GM19455 (cell line): ENCODE data around the gene NTSR2.

Source experiments
- ATAC-seq: cut with Tn5 transposase; IDR thresholded peaks from one replicate; pipeline ENCODE4 v1.9.1; 2021; ENCODE audit not compliant: unreplicated experiment

The NTSR2 gene

DNA sequence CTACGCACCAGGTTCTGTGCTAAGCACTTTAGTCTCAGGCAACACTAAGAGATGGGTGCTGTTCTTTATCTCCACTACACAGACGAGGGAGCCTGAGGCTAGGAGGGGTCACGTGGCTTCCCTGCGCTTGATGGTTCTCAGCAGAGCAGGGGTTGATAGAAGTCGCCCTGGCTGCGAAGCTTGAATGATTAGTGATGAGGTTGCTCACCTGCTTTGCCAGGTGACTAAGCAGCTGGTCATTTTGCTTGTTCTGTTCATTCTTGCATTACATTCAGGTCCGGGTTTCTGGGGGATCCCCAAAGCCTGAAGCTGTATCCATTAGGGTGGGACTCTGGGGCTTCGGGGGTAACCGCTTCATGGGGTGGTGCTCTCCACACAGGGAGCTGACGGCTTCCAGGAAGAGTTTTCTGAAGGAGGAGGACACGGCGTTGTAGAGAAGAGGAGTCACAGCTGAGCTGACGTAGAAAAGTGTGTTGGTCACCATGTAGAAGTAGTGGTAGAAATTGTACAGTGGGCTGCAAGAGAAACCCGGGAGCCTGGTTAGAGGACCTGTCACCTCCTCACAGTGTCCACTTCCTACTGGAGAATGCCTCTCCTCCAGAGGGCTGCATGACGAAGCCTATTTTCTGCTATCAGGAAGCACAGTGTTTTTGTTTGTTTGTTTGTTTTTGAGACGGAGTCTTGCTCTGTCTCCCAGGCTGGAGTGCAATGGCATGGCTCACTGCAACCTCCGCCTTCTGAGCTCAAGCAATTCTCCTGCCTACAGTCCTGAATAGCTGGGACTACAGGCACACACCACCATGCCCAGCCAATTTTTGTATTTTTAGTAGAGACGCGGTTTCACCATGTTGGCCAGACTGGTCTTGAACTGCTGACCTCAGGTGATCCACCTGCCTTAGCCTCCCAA, 11.5 kb downstream of the NTSR2 start:
- no peak for ATAC-seq

DNA sequence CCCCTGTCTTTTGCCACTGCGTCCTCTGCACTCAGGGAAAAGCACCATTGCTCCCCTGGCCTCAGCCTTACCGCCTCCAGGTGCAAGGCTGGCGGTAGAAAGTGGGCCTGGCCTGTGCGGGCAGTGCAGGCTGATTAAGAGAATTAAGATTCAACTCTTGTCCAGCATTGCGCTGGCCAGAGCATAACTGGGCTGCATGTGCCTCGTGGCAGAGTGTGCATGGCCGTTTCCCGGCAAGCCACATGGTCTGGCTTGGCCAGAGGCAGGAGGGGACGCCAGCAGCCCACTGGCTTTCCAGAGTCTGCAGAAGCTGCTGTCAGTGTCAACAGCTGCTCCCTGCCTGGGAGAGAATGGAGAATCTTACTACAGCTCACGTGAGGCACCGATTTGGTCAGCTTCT, 12.3 kb downstream of the NTSR2 start:
- no peak for ATAC-seq

DNA sequence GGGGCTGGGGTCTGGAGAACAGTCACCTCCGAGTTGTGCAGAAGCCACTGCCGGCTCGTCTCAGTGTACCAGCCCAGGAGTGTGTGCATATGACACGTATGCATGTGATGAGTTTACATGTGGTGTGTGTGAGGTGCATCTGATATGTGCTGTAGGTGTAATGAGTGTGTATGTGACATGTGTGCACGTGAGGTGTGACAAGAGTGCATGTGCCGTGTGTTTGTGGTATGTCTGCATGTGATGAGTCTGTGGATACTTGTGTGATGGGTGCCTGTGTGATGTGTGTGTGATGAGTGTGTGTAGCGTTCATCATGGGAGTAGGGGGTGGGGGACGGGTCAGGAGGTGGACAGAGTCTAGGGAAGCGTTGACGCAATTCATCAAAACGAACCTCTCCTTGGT, 12.8 kb downstream of the NTSR2 start:
- ATAC-seq: no peak

DNA sequence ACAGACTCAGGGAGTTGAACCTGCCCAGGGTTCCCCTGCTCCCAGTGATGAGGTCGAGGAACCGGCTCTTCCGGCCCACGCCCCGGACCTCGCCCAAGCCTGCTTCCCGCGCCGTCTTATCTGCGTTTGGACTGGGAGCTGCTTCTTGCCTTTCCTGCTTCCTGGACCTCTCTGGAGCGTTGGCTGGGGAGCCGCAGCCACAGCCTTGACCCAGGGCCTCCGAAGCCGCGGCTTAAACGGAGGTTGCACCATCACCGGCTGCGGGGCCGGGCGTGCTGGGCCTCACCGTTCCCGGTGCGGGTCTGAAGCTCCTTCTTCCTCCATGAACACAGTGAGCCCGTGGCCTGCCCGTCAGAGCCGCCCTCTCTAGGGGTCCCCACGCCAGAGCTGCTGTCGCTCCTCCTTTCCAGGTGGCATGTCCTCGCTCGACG, 13.3 kb downstream of the NTSR2 start:
- no peak for ATAC-seq

GRCh38 chr2:11656252-11656651, 13.7 kb downstream of the NTSR2 start:
- ATAC-seq: no peak

GRCh38 chr2:11655495-11655894, 14.5 kb downstream of the NTSR2 start:
- no peak for ATAC-seq

DNA sequence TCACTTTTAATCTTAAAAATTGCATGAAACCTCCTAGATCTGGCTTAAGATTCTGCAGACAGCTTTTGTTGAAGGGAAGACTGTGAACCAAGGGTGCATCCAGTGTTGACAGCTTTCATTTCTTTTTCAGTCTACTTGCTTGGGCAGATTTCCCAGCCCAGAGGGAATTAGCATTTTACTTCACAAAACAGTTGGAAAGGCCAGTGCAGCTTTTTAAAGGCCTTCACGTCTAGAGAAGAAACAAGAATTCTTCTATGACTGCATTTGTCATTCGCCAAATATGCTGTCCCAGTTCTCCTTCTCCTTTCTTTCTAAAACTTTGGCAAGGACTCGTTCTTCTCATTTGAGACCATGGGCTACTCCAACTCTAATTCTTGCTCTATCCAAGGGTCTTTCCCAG, 17.4 kb downstream of the NTSR2 start:
- no peak for ATAC-seq

- no peak for ATAC-seq
Measured at GRCh38 chr2:11651856-11652548, 18.0 kb downstream of the NTSR2 start.

- ATAC-seq: no peak
Measured at GRCh38 chr2:11649093-11649492, 20.9 kb downstream of the NTSR2 start.

DNA sequence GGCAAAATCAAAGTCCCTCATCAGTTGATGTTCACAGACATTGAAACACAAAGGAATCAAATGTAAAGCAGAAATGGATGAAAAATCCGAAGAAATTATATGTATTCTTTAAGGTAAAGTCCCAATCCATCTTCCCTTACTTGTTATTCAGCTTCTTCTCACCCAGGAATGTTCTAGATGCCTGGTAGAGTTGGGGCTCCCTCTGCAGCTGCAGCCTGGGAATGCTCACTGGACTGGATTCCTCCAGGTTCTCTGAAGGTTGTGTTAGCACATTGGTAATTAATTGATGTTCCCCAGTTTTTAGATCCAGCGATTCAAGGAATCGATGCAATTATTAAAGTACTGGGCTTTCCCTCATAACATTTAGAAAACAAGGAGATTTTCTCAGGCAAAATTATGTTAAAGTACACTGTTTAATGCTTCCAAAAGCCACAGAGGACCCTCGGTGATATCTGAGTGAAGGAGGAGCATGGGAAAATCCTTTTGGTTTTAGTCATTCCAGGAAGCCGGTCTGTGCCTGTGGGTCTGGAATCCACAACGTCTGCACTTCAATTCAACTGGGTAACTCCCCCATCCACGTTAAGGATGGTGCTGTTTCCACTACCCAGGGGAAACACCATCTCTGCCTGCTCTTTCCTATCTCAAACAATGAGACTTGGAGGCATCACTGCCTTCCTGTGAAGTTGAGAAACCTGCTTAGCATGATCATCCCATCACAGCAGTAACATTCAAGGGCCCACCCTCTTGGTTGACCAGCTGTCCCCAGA, 22.0 kb downstream of the NTSR2 start:
- ATAC-seq: no peak

DNA sequence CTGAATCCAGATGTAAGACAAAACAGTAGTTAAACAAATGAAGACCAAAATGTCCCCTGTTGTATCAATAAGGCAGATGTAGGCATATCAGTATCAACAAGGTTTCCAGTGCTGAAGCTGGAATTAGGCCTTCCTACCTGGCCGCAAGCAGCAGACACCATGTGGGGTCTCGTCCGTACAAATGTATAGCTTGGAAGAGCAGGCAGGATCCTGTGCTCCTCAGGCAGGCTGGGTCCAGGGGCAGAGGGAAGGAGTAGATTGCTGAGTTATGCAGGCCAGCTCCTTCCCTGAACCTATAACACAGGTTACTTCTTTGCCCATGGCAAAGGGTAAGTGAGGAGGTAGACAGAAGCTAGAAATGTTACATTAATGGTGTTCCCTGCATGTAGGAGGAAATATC, 23.5 kb downstream of the NTSR2 start:
- no peak for ATAC-seq

GRCh38 chr2:11644293-11644692, 25.7 kb downstream of the NTSR2 start:
- no peak for ATAC-seq

DNA sequence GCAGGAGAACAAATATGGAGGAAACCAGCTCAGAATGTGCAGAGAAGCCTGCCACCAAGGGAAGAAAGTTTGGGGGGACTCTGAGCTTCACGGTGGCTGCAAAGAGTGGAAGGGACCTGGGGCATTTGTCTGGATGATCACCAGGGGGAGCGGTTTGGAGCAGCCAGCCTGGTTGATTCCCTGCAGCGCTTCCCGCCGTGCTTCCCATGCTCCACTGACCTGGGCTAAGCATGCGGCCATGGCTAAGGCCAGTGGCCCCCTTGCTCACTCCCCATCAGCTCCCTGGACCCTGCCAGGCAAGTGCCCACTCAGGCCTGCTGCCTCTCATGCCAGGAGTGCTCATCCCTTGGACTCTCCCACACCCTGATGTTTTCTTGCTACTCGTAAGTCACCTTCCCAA, 27.0 kb downstream of the NTSR2 start:
- ATAC-seq: no peak

DNA sequence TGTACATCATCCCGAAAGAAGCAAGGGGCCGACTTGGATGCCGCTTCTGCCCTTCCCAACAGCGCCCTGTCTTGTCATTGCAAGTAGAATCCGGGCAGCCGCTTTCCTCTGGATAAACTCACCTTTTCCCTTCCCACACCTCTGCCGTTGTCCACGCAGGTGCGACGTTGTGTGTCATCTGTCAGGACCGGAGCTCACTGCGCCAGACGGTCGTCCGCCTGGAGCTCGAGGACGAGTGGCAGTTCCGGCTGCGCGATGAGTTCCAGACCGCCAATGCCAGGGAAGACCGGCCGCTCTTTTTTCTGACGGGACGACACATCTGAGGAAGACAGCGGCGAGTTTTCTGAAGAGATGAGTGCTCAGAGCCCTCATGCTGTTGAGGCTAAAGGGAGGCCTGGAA, 29.9 kb downstream of the NTSR2 start:
- ATAC-seq: no peak

DNA sequence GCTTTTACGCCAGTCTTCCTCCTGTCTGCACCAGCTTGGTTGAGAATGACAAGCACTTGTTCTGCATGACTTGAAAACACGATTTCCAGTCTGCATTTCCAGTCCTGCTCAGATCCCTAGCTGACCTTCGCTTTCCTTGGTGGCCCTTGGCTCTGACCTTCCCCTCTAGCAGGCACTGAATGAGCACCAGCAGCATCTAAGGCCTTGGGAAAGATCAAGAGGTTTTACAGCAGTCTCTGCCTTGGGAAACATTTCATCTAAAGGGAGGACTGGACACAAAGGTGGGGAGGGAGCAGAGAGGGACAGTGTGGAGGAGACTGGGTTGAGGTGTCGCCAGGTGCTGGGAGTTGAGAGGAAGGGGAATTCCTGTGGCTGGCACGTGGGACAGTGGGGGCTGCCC, 30.5 kb downstream of the NTSR2 start:
- ATAC-seq: no peak

GRCh38 chr2:11637546-11637945, 32.4 kb downstream of the NTSR2 start:
- ATAC-seq: no peak

DNA sequence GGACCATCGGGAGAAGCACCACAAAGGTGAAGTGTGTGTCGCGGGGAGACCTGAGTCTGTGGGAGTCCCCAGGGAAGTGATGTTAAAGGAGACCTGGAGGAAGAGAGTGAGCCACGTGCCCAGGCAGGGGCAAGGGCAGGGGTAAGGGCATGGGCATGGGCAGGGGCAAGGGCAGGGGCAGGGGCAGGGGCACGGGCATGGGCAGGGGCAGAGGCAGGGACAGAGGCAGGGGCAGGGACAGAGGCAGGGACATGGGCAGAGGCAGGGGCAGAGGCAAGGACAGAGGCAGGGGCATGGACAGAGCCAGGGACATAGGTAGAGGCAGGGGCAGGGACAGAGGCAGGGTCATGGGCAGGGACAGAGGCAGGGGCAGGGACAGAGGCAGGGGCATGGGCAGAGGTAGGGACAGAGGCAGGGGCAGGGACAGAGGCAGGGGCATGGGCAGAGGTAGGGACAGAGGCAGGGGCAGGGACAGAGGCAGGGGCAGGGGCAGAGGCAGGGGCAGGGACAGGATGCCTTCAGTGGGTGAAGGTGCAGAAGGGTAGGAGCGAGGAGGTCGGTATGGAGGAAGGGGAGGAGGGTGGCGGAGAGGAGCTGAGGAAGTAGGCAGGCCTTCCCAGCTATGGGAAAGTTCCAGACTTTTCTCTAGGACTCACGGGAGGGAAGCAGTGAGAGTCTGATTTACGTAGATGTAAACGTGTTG, 33.3 kb downstream of the NTSR2 start:
- no peak for ATAC-seq

DNA sequence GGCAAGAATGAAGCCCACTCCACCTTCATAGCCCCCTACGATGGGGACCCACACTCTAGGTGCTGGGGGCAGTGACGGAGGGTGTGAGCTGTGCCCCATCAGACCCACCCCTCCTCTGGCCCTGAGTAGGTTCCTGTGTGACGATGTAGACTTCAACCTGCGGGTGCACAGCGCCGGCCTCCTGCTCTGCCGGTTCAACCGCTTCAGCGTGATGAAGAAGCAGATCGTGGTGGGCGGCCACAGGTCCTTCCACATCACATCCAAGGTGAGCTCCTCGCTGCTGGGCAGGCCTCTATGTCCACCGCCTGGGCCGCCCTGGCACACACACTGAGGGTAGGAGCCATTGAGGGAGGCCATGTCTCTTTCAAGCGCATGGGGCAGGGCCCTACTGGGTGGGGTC, 34.9 kb downstream of the NTSR2 start:
- ATAC-seq: no peak

DNA sequence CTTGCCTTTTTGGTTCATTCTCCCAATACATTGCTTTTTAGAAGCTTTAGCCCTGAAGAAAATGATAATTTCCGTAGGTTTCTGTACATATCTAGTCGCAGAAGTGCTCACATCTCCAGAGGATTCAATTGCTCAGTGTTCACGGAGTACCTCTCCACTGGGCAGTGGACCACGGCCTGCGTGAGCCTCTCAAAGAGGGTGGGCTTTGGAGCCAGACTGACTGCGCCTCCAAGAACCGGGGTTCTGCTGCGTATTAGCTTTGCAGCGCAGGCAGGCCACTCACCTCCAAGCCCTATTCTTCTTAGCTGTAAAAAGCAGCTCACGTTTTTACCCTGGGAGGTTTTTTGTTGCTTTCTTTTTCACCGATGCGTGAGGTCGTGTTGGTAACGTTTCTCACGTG, 35.4 kb downstream of the NTSR2 start:
- ATAC-seq: no peak

GRCh38 chr2:11633923-11634478, 36.0 kb downstream of the NTSR2 start:
- ATAC-seq: no peak

GRCh38 chr2:11631462-11631861, 38.5 kb downstream of the NTSR2 start:
- ATAC-seq: no peak
